Spleen (tissue), 11 donors: Measurements from ENCODE around the gene MGAT5. TPM values are rescaled to one million over a fixed set of nuclear protein-coding genes. Genes with fewer than 3 reads are reported as not detected.

ENCODE experiments used
- DNase-seq: peaks from one replicate; pipeline ENCODE4 v3.0.0-alpha.2; 2020
- H3K27ac ChIP-seq, 8 donors: fragments of 200-600 bp; sonication (generic) in 7 of 8; 1 replicate in 4 of 8; 2 replicates in 4 of 8; pipeline versions ENCODE4 v1.5.0 to v1.8.0; 2016 to 2021; ENCODE audit warnings: inconsistent platforms in 4 of 8, mild to moderate bottlenecking in 4 of 8, moderate library complexity in 1 of 8
- H3K27me3 ChIP-seq, 7 donors: fragments of 200-600 bp; sonication (generic) in 6 of 7; replicated peaks in 1 of 7; 1 replicate in 4 of 7; 2 replicates in 3 of 7; pipeline versions ENCODE4 v1.5.0 to v1.8.0; 2016 to 2021; ENCODE audit warnings: inconsistent platforms in 3 of 7, mild to moderate bottlenecking in 1 of 7
- H3K36me3 ChIP-seq, 6 donors: fragments of 200-600 bp; sonication (generic) in 5 of 6; 1 replicate in 4 of 6; 2 replicates in 2 of 6; pipeline versions ENCODE4 v1.5.0 to v1.8.0; 2016 to 2021; ENCODE audit warnings: inconsistent platforms in 2 of 6
- H3K4me1 ChIP-seq, 6 donors: fragments of 200-600 bp; sonication (generic) in 5 of 6; 1 replicate in 3 of 6; 2 replicates in 3 of 6; pipeline versions ENCODE4 v1.5.0 to v1.8.0; 2016 to 2021; ENCODE audit warnings: inconsistent platforms in 3 of 6
- H3K4me3 ChIP-seq, 8 donors: fragments of 200-600 bp; sonication (generic) in 7 of 8; 1 replicate in 4 of 8; 2 replicates in 4 of 8; pipeline versions ENCODE4 v1.5.0 to v1.8.0; 2016 to 2021; ENCODE audit warnings: inconsistent platforms in 4 of 8, mild to moderate bottlenecking in 4 of 8, moderate library complexity in 2 of 8
- H3K9me3 ChIP-seq, 8 donors: fragments of 200-600 bp; sonication (generic) in 7 of 8; 1 replicate in 4 of 8; 2 replicates in 4 of 8; pipeline versions ENCODE4 v1.5.0 to v1.8.0; 2016 to 2021; ENCODE audit warnings: inconsistent platforms in 4 of 8
- CTCF ChIP-seq, 11 experiments: fragments of 200-600 bp in 7 of 11; fragments of 450-650 bp in 4 of 11; sonication (generic) in 4 of 11; IDR thresholded peaks in 8 of 11; conservative IDR thresholded peaks in 3 of 11; 1 replicate in 7 of 11; 2 replicates in 4 of 11; pipeline versions ENCODE4 v1.4.0 to v1.8.0; 2016 to 2021; ENCODE audit warnings: antibody characterized with exemption in 11 of 11, inconsistent platforms in 4 of 11, mild to moderate bottlenecking in 1 of 11
- POLR2A ChIP-seq, 3 donors: fragments of 450-650 bp; IDR thresholded peaks; one replicate each; pipeline ENCODE4 v1.5.1; 2017; ENCODE audit warnings: antibody characterized with exemption in 3 of 3, mild to moderate bottlenecking in 1 of 3
- POLR2AphosphoS5 ChIP-seq, 3 donors: sonication (generic); formaldehyde crosslinking; IDR thresholded peaks; one replicate each; pipeline ENCODE4 v1.5.1; 2017; ENCODE audit warnings: antibody characterized with exemption in 3 of 3
- WGBS, 5 donors: extraction: QIAGEN DNeasy Blood & Tissue Kit in 3 of 5; methylation state at CpG; one replicate each; pipeline versions ENCODE4 v1.1.5 to v1.1.7; 2013 to 2018; 5-methylcytosine and 5-hydroxymethylcytosine counted together
- intact Hi-C: fragments of 100-400 bp; cut with DNase I; formaldehyde crosslinking; loops from one replicate; pipeline ENCODE4 v1.15.0; 2023; ENCODE audit warnings: low total_unique reads
- polyA plus RNA-seq, 3 donors: library from polyadenylated mRNA; stranded (reverse); fragments of 200-250 nt; gene quantifications; one replicate each; pipeline ENCODE4 v1.2.1, GENCODE V29; 2013
- total RNA-seq, 7 donors: library from RNA; depleted of rRNA in 3 of 7; stranded (reverse); fragments of >200 nt in 3 of 7; fragmentation: NEBNext Ultra II Directional in 4 of 7; extraction: Animal tissue kit (Norgen Biotek cat#: 25700) in 4 of 7; gene quantifications; one replicate each; pipeline versions ENCODE4 v1.1.0 to v1.2.1, GENCODE V29; 2016 to 2021
- donor health status: healthy with polysubstance abuse.
- donor health status: DM: no; HTN: no; CAD: no; lungs with moderate emphysema.
- donor health status: DM: no; HTN: no; CAD: no.
- donor health status: Bipolar disorder and iron deficiency.
- donor health status: healthy.
- donor health status: DM: no; HTN: no; CAD: no.
- donor health status: DM: yes; HTN: yes; CAD: no.

The MGAT5 gene
- total and polyA plus RNA-seq, 10 donors: 11.2 to 110 (median 91.9) TPM

- Histone ChIP-seq H3K36me3 (peaks cover 0 to 100% (median 44%) of the 10 kb centered on the region in 6 donors), H3K27me3 (no peaks in the 10 kb centered on the region), H3K4me3 (no peak overlapping the region), H3K27ac (no peak overlapping the region), H3K4me1 (peaks cover 0 to 24% (median 7%) of the 10 kb centered on the region in 6 donors), H3K9me3 (no peaks in the 10 kb centered on the region)
- intact Hi-C loops: loop anchor here (10.0 kb wide), 1 partner anchor 564 kb away; no protein-coding TSS in a partner anchor
- 93 to 96% (median 94%) methylated on average over 7 of the region's 7 CpGs for WGBS, 5 donors
- no peak for TF ChIP-seq CTCF (IDR thresholded peaks at IDR 0.05 in 8 of 11, conservative IDR thresholded peaks at IDR 0.05 in 3 of 11)
- TF ChIP-seq POLR2A (IDR thresholded peaks at IDR 0.05): no peak
- no peak for TF ChIP-seq POLR2AphosphoS5 (IDR thresholded peaks at IDR 0.05)
- DNase-seq: no peak
Observed at GRCh38 chr2:134449157-134449556, 195.3 kb downstream of the MGAT5 start.

- peaks cover 0 to 18% (median 6%) of the 10 kb centered on the region in 6 donors for H3K4me1 ChIP-seq
- no peak for DNase-seq
- H3K27ac ChIP-seq: no peak overlapping the region
- TF ChIP-seq POLR2A (IDR thresholded peaks at IDR 0.05): no peak
- no peak for TF ChIP-seq CTCF (IDR thresholded peaks at IDR 0.05 in 8 of 11, conservative IDR thresholded peaks at IDR 0.05 in 3 of 11)
- peak in 1 of 3 donors; percentile 29 for TF ChIP-seq POLR2AphosphoS5 (IDR thresholded peaks at IDR 0.05)
- H3K4me3 ChIP-seq: no peak overlapping the region
- H3K9me3 ChIP-seq: no peaks in the 10 kb centered on the region
- intact Hi-C loops: loop anchor here (5.0 to 10.0 kb wide), 3 partner anchors 335 to 565 kb away; no protein-coding TSS in a partner anchor
- H3K36me3 ChIP-seq: peaks cover 0 to 99% (median 36%) of the 10 kb centered on the region in 6 donors
- 92 to 97% (median 96%) methylated on average over 15 of the region's 15 CpGs for WGBS, 5 donors
- H3K27me3 ChIP-seq: no peaks in the 10 kb centered on the region
Observed at GRCh38 chr2:134449751-134450513, 196.1 kb downstream of the MGAT5 start.

GRCh38 chr2:134451347-134451630 is 197.4 kb downstream of the MGAT5 start:
- no peak for TF ChIP-seq CTCF (IDR thresholded peaks at IDR 0.05 in 8 of 11, conservative IDR thresholded peaks at IDR 0.05 in 3 of 11)
- no peak for TF ChIP-seq POLR2A (IDR thresholded peaks at IDR 0.05)
- TF ChIP-seq POLR2AphosphoS5 (IDR thresholded peaks at IDR 0.05): no peak
- intact Hi-C loops: loop anchor here (5.0 to 10.0 kb wide), 2 partner anchors 336 to 446 kb away; no protein-coding TSS in a partner anchor
- Histone ChIP-seq H3K4me1 (peaks cover 0 to 7% (median under 1%) of the 10 kb centered on the region in 6 donors), H3K27me3 (no peaks in the 10 kb centered on the region), H3K9me3 (no peaks in the 10 kb centered on the region), H3K27ac (no peak overlapping the region), H3K36me3 (peaks cover 0 to 99% (median 31%) of the 10 kb centered on the region in 6 donors), H3K4me3 (no peak overlapping the region)
- WGBS, 5 donors: 49 to 96% (median 63%) methylated on average over 2 of the region's 2 CpGs
- no peak for DNase-seq

- Histone ChIP-seq H3K27ac (no peak overlapping the region), H3K9me3 (no peaks in the 10 kb centered on the region), H3K4me3 (no peak overlapping the region), H3K36me3 (peaks cover 0 to 96% (median 26%) of the 10 kb centered on the region in 6 donors), H3K27me3 (no peaks in the 10 kb centered on the region), H3K4me1 (no peaks in the 10 kb centered on the region)
- TF ChIP-seq POLR2A (IDR thresholded peaks at IDR 0.05): no peak
- no peak for TF ChIP-seq POLR2AphosphoS5 (IDR thresholded peaks at IDR 0.05)
- TF ChIP-seq CTCF (IDR thresholded peaks at IDR 0.05 in 8 of 11, conservative IDR thresholded peaks at IDR 0.05 in 3 of 11): no peak
- peak; percentile 42 for DNase-seq
- intact Hi-C loops: loop anchor here (5.0 to 10.0 kb wide), 2 partner anchors 337 to 445 kb away; no protein-coding TSS in a partner anchor
- 91 to 96% (median 92%) methylated on average over 9 of the region's 9 CpGs for WGBS, 5 donors
Observed at GRCh38 chr2:134452042-134452733, 198.3 kb downstream of the MGAT5 start.
